GM12874 (cell line): Measurements from ENCODE around the gene MST1.

Experiments
- TF ChIP-seq, protein P1 (sequence below): IDR thresholded peaks from 2 replicates; pipeline ENCODE4 v1.5.1; 2011; ENCODE audit warnings: low read depth, mild to moderate bottlenecking, control low read depth, low read length, moderate library complexity; ENCODE audit not compliant: insufficient read depth

MST1 gene

DNA sequence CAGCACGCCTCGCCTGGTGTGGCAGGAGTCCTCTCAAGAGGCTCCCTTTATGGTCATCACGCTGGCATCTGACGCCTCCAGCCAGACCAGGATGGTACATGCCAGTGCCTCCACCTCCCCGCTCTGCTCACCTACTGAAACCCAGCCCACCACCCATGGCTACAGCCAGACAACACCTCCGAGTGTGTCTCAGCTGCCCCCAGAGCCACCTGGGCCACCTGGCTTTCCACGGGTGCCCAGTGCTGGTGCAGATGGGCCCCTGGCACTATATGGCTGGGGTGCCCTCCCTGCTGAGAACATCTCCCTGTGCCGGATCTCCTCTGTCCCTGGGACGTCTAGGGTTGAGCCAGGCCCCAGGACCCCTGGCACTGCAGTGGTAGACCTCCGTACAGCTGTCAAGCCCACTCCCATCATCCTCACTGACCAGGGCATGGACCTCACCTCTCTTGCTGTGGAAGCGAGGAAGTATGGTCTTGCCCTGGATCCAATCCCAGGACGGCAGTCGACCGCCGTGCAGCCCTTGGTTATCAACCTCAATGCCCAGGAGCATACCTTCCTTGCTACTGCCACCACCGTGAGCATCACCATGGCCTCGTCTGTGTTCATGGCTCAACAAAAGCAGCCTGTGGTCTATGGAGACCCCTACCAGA, 35.0 kb downstream of the MST1 start:
- TF ChIP-seq, protein P1, sequence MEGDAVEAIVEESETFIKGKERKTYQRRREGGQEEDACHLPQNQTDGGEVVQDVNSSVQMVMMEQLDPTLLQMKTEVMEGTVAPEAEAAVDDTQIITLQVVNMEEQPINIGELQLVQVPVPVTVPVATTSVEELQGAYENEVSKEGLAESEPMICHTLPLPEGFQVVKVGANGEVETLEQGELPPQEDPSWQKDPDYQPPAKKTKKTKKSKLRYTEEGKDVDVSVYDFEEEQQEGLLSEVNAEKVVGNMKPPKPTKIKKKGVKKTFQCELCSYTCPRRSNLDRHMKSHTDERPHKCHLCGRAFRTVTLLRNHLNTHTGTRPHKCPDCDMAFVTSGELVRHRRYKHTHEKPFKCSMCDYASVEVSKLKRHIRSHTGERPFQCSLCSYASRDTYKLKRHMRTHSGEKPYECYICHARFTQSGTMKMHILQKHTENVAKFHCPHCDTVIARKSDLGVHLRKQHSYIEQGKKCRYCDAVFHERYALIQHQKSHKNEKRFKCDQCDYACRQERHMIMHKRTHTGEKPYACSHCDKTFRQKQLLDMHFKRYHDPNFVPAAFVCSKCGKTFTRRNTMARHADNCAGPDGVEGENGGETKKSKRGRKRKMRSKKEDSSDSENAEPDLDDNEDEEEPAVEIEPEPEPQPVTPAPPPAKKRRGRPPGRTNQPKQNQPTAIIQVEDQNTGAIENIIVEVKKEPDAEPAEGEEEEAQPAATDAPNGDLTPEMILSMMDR: no peak

DNA sequence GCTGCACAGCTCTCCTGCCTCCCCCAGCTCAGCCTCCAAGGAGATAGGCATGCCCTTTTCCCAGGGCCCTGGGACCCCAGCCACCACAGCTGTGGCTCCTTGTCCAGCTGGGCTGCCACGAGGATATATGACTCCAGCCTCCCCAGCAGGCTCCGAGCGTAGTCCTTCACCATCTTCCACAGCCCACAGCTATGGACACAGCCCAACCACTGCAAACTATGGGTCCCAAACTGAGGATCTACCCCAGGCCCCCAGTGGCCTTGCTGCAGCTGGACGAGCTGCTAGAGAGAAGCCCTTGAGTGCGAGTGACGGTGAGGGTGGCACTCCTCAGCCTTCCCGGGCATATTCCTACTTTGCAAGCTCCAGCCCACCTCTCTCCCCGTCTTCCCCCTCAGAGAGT, 35.7 kb downstream of the MST1 start:
- TF ChIP-seq, protein P1: no peak

DNA sequence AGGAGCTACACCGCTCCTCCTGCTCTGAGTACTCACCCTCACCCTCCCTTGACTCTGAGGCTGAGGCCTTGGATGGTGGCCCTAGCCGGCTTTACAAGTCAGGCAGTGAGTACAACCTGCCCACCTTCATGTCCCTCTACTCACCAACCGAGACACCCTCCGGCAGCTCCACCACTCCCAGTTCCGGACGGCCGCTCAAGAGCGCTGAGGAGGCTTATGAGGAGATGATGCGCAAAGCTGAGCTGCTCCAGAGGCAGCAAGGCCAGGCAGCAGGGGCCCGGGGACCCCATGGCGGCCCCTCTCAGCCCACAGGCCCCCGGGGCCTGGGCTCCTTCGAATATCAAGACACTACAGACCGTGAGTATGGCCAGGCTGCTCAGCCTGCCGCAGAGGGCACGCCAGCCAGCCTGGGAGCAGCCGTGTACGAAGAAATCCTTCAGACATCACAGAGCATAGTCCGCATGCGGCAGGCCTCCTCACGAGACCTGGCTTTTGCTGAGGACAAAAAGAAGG, 36.3 kb downstream of the MST1 start:
- TF ChIP-seq, protein P1: no peak

DNA sequence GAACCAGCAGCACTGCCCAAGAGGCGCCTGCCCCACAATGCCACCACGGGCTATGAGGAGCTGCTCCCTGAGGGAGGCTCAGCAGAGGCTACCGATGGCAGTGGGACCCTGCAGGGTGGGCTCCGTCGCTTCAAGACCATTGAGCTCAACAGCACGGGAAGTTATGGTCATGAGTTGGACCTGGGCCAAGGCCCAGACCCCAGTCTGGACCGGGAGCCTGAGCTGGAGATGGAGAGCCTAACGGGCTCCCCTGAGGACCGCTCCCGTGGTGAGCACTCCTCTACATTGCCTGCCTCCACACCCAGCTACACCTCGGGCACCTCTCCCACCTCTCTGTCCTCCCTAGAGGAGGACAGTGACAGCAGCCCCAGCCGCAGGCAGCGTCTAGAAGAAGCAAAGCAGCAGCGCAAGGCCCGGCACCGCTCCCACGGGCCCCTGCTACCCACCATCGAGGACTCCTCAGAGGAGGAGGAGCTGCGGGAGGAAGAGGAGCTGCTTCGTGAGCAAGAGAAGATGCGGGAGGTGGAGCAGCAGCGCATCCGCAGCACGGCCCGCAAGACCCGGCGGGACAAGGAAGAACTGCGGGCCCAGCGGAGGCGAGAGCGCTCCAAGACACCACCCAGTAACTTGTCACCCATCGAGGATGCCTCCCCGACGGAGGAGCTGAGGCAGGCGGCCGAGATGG, 36.9 kb downstream of the MST1 start:
- TF ChIP-seq, protein P1: no peak

DNA sequence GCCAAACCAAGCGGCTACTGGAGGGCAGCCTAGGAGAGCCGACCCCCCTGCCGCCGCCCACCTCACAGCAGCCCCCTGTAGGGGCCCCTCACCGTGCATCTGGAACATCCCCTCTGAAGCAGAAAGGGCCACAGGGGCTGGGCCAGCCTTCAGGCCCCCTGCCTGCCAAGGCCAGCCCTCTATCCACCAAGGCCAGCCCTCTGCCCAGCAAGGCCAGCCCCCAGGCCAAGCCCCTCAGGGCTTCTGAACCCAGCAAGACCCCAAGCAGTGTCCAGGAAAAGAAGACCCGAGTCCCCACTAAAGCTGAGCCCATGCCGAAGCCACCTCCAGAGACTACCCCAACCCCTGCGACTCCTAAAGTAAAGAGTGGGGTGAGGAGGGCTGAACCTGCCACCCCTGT, 38.6 kb downstream of the MST1 start:
- TF ChIP-seq, protein P1: no peak

DNA sequence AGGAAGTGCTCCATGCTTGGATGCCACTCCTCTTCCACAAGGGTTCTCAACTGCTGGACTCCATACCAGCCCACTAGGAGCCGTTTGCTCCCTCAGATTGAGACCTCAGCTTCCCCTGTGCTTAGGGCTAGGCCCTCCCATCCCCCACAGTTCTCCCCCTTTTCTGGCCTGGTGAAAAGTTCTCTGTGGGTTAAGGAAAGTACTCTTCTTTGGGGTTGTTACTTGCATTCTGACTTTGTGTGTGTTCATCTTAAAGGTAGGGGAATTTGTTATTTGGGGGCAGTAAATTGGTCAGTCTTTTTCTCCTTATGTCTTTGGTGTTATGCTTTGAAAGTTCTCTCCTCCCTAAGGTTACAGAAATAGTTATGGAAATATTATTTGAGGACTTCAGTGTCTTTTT, 39.1 kb downstream of the MST1 start:
- TF ChIP-seq, protein P1: no peak

DNA sequence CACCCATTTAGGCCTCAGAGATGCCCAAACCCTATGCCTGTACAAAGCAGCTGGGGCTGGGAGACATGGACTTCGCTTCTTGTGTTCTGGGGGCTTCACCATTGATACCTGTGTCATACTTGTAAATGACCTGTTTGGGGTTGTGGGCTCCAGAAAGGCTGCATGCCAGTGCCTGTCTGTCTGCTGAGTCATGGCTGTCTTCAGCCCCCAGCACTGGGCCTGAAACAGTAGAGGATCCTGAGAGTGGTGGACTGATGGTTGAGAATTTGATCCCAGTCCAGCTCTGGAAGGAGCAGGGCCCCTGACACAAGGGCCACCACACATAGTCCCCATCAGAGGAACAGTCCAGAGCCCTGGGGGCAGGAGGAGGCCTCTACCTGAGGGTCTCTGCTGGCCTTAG, 39.7 kb downstream of the MST1 start:
- TF ChIP-seq, protein P1: no peak
